Measurements from ENCODE around the gene GNG12. TPM values are rescaled to one million over a fixed set of nuclear protein-coding genes. Genes with fewer than 3 reads are reported as not detected.
A peak's percentile ranks its signal among the peaks of the same experiment; 100 is the strongest.

Gene GNG12
- total and polyA plus RNA-seq, 2 experiments from 2014 or later, result 265 to 309 TPM

- no peak overlapping the region for H3K9ac ChIP-seq
- no peaks in the 10 kb centered on the region for H3K27me3 ChIP-seq (replicated peaks; ENCODE audit: insufficient read depth)
- no peak overlapping the region for H3K27ac ChIP-seq
- peaks cover 27% of the 10 kb centered on the region for H3F3A ChIP-seq (ENCODE audit: insufficient read depth)
- TF ChIP-seq EZH2phosphoT487 (IDR thresholded peaks at IDR 0.05; ENCODE audit: insufficient read depth, low read depth) (no peak), EZH2 (IDR thresholded peaks at IDR 0.05; ENCODE audit: insufficient read depth, poor library complexity, severe bottlenecking) (no peak)
- H3K4me1 ChIP-seq (ENCODE audit: insufficient read depth), result peaks cover 36% of the 10 kb centered on the region
- WGBS, 2 experiments (ENCODE audit: low coverage in 1 of 2, low lambda C conversion rate in 2 of 2, missing lambda C conversion rate in 2 of 2), result 98 to 99% methylated on average over 3 of the region's 3 CpGs
- no peak for DNase-seq
- no peak overlapping the region for H3K4me2 ChIP-seq (ENCODE audit: unreplicated experiment)
- peaks cover 94% of the 10 kb centered on the region for H3K79me2 ChIP-seq (ENCODE audit: insufficient read depth)
- no peaks in the 10 kb centered on the region for H3K36me3 ChIP-seq (ENCODE audit: low read depth)
- H3K9me2 ChIP-seq (ENCODE audit: insufficient read depth), result no peaks in the 10 kb centered on the region
- no peak overlapping the region for H2AFZ ChIP-seq
- no peaks in the 10 kb centered on the region for H4K20me1 ChIP-seq (ENCODE audit: insufficient read depth)
- H3K9me3 ChIP-seq (ENCODE audit: low read depth), result no peaks in the 10 kb centered on the region
- no peak overlapping the region for H3K4me3 ChIP-seq
- in situ Hi-C loops (cut with MboI), result no loop called here
Measured at GRCh38 chr1:67737875-67738274, 95.4 kb downstream of the GNG12 start.

GRCh38 chr1:67736750-67737149 lies 96.5 kb downstream of the GNG12 start:
- in situ Hi-C loops (cut with MboI), result no loop called here
- WGBS, 2 experiments (ENCODE audit: low coverage in 1 of 2, low lambda C conversion rate in 2 of 2, missing lambda C conversion rate in 2 of 2), result 81 to 83% methylated on average over 3 of the region's 3 CpGs
- peaks cover 94% of the 10 kb centered on the region for H3K79me2 ChIP-seq (ENCODE audit: insufficient read depth)
- TF ChIP-seq EZH2 (IDR thresholded peaks at IDR 0.05; ENCODE audit: insufficient read depth, poor library complexity, severe bottlenecking) (no peak), EZH2phosphoT487 (IDR thresholded peaks at IDR 0.05; ENCODE audit: insufficient read depth, low read depth) (no peak)
- peak overlapping the region; percentile 66 for H3K9ac ChIP-seq
- no peak overlapping the region for H2AFZ ChIP-seq
- H3K27me3 ChIP-seq (replicated peaks; ENCODE audit: insufficient read depth), result no peaks in the 10 kb centered on the region
- no peaks in the 10 kb centered on the region for H3K36me3 ChIP-seq (ENCODE audit: low read depth)
- peak overlapping the region; percentile 72 for H3K4me2 ChIP-seq (ENCODE audit: unreplicated experiment)
- peak overlapping the region; percentile 45 for H3K4me3 ChIP-seq
- no peaks in the 10 kb centered on the region for H3K9me2 ChIP-seq (ENCODE audit: insufficient read depth)
- H3F3A ChIP-seq (ENCODE audit: insufficient read depth), result peaks cover 27% of the 10 kb centered on the region
- peaks cover 36% of the 10 kb centered on the region for H3K4me1 ChIP-seq (ENCODE audit: insufficient read depth)
- H4K20me1 ChIP-seq (ENCODE audit: insufficient read depth), result no peaks in the 10 kb centered on the region
- H3K9me3 ChIP-seq (ENCODE audit: low read depth), result no peaks in the 10 kb centered on the region
- no peak for DNase-seq
- peak overlapping the region; percentile 87 for H3K27ac ChIP-seq

- TF ChIP-seq EZH2 (IDR thresholded peaks at IDR 0.05; ENCODE audit: insufficient read depth, poor library complexity, severe bottlenecking), result no peak
- no peak for TF ChIP-seq EZH2phosphoT487 (IDR thresholded peaks at IDR 0.05; ENCODE audit: insufficient read depth, low read depth)
- Histone ChIP-seq H3K4me3 (peak overlapping the region; percentile 45), H3K9me2 (ENCODE audit: insufficient read depth) (no peaks in the 10 kb centered on the region), H3K36me3 (ENCODE audit: low read depth) (no peaks in the 10 kb centered on the region), H2AFZ (peak overlapping the region; percentile 20; the same call in 1 of the 2 replicates), H3K79me2 (ENCODE audit: insufficient read depth) (peaks cover 94% of the 10 kb centered on the region), H3K27me3 (replicated peaks; ENCODE audit: insufficient read depth) (no peaks in the 10 kb centered on the region), H3K4me2 (ENCODE audit: unreplicated experiment) (peak overlapping the region; percentile 72), H3K4me1 (ENCODE audit: insufficient read depth) (peaks cover 36% of the 10 kb centered on the region), H4K20me1 (ENCODE audit: insufficient read depth) (no peaks in the 10 kb centered on the region), H3K27ac (peak overlapping the region; percentile 87), H3K9ac (peak overlapping the region; percentile 66), H3K9me3 (ENCODE audit: low read depth) (no peaks in the 10 kb centered on the region), H3F3A (ENCODE audit: insufficient read depth) (peaks cover 27% of the 10 kb centered on the region)
- WGBS, 2 experiments (ENCODE audit: low coverage in 1 of 2, low lambda C conversion rate in 2 of 2, missing lambda C conversion rate in 2 of 2), result 8 to 10% methylated on average over 11 of the region's 11 CpGs
- peak; percentile 95 for DNase-seq
- in situ Hi-C loops (cut with MboI), result no loop called here
Measured at GRCh38 chr1:67735806-67736627, 97.2 kb downstream of the GNG12 start.

- peak overlapping the region; percentile 87 for H3K27ac ChIP-seq
- H2AFZ ChIP-seq, result no peak overlapping the region
- no peak overlapping the region for H3K4me3 ChIP-seq
- H3K9me3 ChIP-seq (ENCODE audit: low read depth), result no peaks in the 10 kb centered on the region
- H3F3A ChIP-seq (ENCODE audit: insufficient read depth), result peaks cover 27% of the 10 kb centered on the region
- no peaks in the 10 kb centered on the region for H3K9me2 ChIP-seq (ENCODE audit: insufficient read depth)
- no peaks in the 10 kb centered on the region for H3K27me3 ChIP-seq (replicated peaks; ENCODE audit: insufficient read depth)
- no peaks in the 10 kb centered on the region for H4K20me1 ChIP-seq (ENCODE audit: insufficient read depth)
- 32 to 40% methylated on average over 3 of the region's 3 CpGs for WGBS, 2 experiments (ENCODE audit: low coverage in 1 of 2, low lambda C conversion rate in 2 of 2, missing lambda C conversion rate in 2 of 2)
- peak overlapping the region; percentile 72 for H3K4me2 ChIP-seq (ENCODE audit: unreplicated experiment)
- peaks cover 28% of the 10 kb centered on the region for H3K4me1 ChIP-seq (ENCODE audit: insufficient read depth)
- DNase-seq, result peak; percentile 45
- no peaks in the 10 kb centered on the region for H3K36me3 ChIP-seq (ENCODE audit: low read depth)
- TF ChIP-seq EZH2phosphoT487 (IDR thresholded peaks at IDR 0.05; ENCODE audit: insufficient read depth, low read depth) (no peak), EZH2 (IDR thresholded peaks at IDR 0.05; ENCODE audit: insufficient read depth, poor library complexity, severe bottlenecking) (no peak)
- peak overlapping the region; percentile 66 for H3K9ac ChIP-seq
- in situ Hi-C loops (cut with MboI), result no loop called here
- H3K79me2 ChIP-seq (ENCODE audit: insufficient read depth), result peaks cover 94% of the 10 kb centered on the region
Measured at GRCh38 chr1:67735206-67735605, 98.1 kb downstream of the GNG12 start.
